ENCODE results near the gene MRGPRX1. TPM values are rescaled to one million over a fixed set of nuclear protein-coding genes. Genes with fewer than 3 reads are reported as not detected.

MRGPRX1 gene
- total and polyA plus RNA-seq, 2 experiments from 2014 or later: not detected

- H4K20me1 ChIP-seq (replicated peaks; ENCODE audit: insufficient read depth): no peaks in the 10 kb centered on the region
- Mint-ChIP-seq H3K4me1 (peaks cover 7% of the 10 kb centered on the region), H3K9me3 (no peaks in the 10 kb centered on the region), H3K27ac (no peak overlapping the region), H3K4me3 (no peak overlapping the region), H3K36me3 (ENCODE audit: low read depth) (no peaks in the 10 kb centered on the region), H3K27me3 (ENCODE audit: insufficient read depth, low read depth, poor library complexity) (peaks cover 6% of the 10 kb centered on the region)
- peaks cover 6% of the 10 kb centered on the region; the same call in 1 of the 2 replicates for H3K9me2 ChIP-seq (ENCODE audit: insufficient read depth)
- H2AFZ ChIP-seq: no peak overlapping the region
- H3K27me3 ChIP-seq (ENCODE audit: insufficient read depth): no peaks in the 10 kb centered on the region
- no peak for DNase-seq (ENCODE audit: low spot score)
- H3K79me2 ChIP-seq (replicated peaks; ENCODE audit: insufficient read depth): no peaks in the 10 kb centered on the region
- H3K27ac ChIP-seq (ENCODE audit: low read depth): no peak overlapping the region
- no peak for ATAC-seq
- no peaks in the 10 kb centered on the region for H3F3A ChIP-seq (replicated peaks; ENCODE audit: low read depth)
- H3K4me3 ChIP-seq: no peak overlapping the region
- TF ChIP-seq ZNF331 (CRISPR knock-in tag; IDR thresholded peaks at IDR 0.05; ENCODE audit: low read depth): no peak
- TF ChIP-seq JUNB (IDR thresholded peaks at IDR 0.05; ENCODE audit: unreplicated experiment): no peak
- TF ChIP-seq STAT1 (IDR thresholded peaks at IDR 0.05; ENCODE audit: unreplicated experiment): no peak
- TF ChIP-seq EZH2 (IDR thresholded peaks at IDR 0.05; ENCODE audit: low read depth, unreplicated experiment): no peak
- no peak for TF ChIP-seq CREB1 (CRISPR knock-in tag; IDR thresholded peaks at IDR 0.05; ENCODE audit: low read depth)
- no peak for TF ChIP-seq EZH2phosphoT487 (IDR thresholded peaks at IDR 0.05; ENCODE audit: unreplicated experiment)
- no peak for TF ChIP-seq POLR2AphosphoS5 (IDR thresholded peaks at IDR 0.05; ENCODE audit: low read depth)
- TF ChIP-seq, protein P1, sequence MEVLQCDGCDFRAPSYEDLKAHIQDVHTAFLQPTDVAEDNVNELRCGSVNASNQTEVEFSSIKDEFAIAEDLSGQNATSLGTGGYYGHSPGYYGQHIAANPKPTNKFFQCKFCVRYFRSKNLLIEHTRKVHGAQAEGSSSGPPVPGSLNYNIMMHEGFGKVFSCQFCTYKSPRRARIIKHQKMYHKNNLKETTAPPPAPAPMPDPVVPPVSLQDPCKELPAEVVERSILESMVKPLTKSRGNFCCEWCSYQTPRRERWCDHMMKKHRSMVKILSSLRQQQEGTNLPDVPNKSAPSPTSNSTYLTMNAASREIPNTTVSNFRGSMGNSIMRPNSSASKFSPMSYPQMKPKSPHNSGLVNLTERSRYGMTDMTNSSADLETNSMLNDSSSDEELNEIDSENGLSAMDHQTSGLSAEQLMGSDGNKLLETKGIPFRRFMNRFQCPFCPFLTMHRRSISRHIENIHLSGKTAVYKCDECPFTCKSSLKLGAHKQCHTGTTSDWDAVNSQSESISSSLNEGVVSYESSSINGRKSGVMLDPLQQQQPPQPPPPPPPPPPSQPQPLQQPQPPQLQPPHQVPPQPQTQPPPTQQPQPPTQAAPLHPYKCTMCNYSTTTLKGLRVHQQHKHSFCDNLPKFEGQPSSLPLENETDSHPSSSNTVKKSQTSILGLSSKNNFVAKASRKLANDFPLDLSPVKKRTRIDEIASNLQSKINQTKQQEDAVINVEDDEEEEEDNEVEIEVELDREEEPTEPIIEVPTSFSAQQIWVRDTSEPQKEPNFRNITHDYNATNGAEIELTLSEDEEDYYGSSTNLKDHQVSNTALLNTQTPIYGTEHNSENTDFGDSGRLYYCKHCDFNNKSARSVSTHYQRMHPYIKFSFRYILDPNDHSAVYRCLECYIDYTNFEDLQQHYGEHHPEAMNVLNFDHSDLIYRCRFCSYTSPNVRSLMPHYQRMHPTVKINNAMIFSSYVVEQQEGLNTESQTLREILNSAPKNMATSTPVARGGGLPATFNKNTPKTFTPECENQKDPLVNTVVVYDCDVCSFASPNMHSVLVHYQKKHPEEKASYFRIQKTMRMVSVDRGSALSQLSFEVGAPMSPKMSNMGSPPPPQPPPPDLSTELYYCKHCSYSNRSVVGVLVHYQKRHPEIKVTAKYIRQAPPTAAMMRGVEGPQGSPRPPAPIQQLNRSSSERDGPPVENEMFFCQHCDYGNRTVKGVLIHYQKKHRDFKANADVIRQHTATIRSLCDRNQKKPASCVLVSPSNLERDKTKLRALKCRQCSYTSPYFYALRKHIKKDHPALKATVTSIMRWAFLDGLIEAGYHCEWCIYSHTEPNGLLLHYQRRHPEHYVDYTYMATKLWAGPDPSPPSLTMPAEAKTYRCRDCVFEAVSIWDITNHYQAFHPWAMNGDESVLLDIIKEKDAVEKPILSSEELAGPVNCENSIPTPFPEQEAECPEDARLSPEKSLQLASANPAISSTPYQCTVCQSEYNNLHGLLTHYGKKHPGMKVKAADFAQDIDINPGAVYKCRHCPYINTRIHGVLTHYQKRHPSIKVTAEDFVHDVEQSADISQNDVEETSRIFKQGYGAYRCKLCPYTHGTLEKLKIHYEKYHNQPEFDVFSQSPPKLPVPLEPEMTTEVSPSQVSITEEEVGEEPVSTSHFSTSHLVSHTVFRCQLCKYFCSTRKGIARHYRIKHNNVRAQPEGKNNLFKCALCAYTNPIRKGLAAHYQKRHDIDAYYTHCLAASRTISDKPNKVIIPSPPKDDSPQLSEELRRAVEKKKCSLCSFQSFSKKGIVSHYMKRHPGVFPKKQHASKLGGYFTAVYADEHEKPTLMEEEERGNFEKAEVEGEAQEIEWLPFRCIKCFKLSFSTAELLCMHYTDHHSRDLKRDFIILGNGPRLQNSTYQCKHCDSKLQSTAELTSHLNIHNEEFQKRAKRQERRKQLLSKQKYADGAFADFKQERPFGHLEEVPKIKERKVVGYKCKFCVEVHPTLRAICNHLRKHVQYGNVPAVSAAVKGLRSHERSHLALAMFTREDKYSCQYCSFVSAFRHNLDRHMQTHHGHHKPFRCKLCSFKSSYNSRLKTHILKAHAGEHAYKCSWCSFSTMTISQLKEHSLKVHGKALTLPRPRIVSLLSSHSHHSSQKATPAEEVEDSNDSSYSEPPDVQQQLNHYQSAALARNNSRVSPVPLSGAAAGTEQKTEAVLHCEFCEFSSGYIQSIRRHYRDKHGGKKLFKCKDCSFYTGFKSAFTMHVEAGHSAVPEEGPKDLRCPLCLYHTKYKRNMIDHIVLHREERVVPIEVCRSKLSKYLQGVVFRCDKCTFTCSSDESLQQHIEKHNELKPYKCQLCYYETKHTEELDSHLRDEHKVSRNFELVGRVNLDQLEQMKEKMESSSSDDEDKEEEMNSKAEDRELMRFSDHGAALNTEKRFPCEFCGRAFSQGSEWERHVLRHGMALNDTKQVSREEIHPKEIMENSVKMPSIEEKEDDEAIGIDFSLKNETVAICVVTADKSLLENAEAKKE (CRISPR knock-in tag; IDR thresholded peaks at IDR 0.05): no peak
- TF ChIP-seq, protein P2, sequence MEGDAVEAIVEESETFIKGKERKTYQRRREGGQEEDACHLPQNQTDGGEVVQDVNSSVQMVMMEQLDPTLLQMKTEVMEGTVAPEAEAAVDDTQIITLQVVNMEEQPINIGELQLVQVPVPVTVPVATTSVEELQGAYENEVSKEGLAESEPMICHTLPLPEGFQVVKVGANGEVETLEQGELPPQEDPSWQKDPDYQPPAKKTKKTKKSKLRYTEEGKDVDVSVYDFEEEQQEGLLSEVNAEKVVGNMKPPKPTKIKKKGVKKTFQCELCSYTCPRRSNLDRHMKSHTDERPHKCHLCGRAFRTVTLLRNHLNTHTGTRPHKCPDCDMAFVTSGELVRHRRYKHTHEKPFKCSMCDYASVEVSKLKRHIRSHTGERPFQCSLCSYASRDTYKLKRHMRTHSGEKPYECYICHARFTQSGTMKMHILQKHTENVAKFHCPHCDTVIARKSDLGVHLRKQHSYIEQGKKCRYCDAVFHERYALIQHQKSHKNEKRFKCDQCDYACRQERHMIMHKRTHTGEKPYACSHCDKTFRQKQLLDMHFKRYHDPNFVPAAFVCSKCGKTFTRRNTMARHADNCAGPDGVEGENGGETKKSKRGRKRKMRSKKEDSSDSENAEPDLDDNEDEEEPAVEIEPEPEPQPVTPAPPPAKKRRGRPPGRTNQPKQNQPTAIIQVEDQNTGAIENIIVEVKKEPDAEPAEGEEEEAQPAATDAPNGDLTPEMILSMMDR (conservative IDR thresholded peaks at IDR 0.05; ENCODE audit: low read depth in 2 of 2): no peak
- no peak for TF ChIP-seq ZNF114 (CRISPR knock-in tag; IDR thresholded peaks at IDR 0.05)
- no peak for TF ChIP-seq NANOG (IDR thresholded peaks at IDR 0.05; ENCODE audit: borderline replicate concordance)
- TF ChIP-seq ETS1 (IDR thresholded peaks at IDR 0.05): no peak
- TF ChIP-seq, protein P3, sequence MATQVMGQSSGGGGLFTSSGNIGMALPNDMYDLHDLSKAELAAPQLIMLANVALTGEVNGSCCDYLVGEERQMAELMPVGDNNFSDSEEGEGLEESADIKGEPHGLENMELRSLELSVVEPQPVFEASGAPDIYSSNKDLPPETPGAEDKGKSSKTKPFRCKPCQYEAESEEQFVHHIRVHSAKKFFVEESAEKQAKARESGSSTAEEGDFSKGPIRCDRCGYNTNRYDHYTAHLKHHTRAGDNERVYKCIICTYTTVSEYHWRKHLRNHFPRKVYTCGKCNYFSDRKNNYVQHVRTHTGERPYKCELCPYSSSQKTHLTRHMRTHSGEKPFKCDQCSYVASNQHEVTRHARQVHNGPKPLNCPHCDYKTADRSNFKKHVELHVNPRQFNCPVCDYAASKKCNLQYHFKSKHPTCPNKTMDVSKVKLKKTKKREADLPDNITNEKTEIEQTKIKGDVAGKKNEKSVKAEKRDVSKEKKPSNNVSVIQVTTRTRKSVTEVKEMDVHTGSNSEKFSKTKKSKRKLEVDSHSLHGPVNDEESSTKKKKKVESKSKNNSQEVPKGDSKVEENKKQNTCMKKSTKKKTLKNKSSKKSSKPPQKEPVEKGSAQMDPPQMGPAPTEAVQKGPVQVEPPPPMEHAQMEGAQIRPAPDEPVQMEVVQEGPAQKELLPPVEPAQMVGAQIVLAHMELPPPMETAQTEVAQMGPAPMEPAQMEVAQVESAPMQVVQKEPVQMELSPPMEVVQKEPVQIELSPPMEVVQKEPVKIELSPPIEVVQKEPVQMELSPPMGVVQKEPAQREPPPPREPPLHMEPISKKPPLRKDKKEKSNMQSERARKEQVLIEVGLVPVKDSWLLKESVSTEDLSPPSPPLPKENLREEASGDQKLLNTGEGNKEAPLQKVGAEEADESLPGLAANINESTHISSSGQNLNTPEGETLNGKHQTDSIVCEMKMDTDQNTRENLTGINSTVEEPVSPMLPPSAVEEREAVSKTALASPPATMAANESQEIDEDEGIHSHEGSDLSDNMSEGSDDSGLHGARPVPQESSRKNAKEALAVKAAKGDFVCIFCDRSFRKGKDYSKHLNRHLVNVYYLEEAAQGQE (IDR thresholded peaks at IDR 0.05; ENCODE audit: unreplicated experiment): no peak
- H3K36me3 ChIP-seq (ENCODE audit: insufficient read depth): no peaks in the 10 kb centered on the region
- H3K4me2 ChIP-seq: no peak overlapping the region
- no peaks in the 10 kb centered on the region for H3K4me1 ChIP-seq (ENCODE audit: insufficient read depth)
Observed at GRCh38 chr11:18981897-18982296, 42.7 kb upstream of the MRGPRX1 start.
